PC-3 (cell line): ENCODE data around the gene SLC22A3.

Source experiments
- EZH2 ChIP-seq: fragments of 300-600 bp; sonication (generic); IDR thresholded peaks from one replicate; pipeline ENCODE4 v1.6.1; 2017; ENCODE audit warnings: antibody characterized with exemption, mild to moderate bottlenecking, low read length; ENCODE audit not compliant: unreplicated experiment
- EZH2phosphoT487 ChIP-seq: fragments of 300-600 bp; sonication (generic); IDR thresholded peaks from 2 replicates; pipeline ENCODE4 v1.6.1; 2018; ENCODE audit warnings: mild to moderate bottlenecking, antibody characterized with exemption, low read length, borderline replicate concordance
- TF ChIP-seq, protein P1 (sequence below): fragments of 300-600 bp; sonication (generic); conservative IDR thresholded peaks from 2 replicates; pipeline ENCODE4 v1.5.1; 2017; ENCODE audit warnings: antibody characterized with exemption, low read depth, mild to moderate bottlenecking, low read length

- TF ChIP-seq, protein P1, sequence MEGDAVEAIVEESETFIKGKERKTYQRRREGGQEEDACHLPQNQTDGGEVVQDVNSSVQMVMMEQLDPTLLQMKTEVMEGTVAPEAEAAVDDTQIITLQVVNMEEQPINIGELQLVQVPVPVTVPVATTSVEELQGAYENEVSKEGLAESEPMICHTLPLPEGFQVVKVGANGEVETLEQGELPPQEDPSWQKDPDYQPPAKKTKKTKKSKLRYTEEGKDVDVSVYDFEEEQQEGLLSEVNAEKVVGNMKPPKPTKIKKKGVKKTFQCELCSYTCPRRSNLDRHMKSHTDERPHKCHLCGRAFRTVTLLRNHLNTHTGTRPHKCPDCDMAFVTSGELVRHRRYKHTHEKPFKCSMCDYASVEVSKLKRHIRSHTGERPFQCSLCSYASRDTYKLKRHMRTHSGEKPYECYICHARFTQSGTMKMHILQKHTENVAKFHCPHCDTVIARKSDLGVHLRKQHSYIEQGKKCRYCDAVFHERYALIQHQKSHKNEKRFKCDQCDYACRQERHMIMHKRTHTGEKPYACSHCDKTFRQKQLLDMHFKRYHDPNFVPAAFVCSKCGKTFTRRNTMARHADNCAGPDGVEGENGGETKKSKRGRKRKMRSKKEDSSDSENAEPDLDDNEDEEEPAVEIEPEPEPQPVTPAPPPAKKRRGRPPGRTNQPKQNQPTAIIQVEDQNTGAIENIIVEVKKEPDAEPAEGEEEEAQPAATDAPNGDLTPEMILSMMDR: no peak
- TF ChIP-seq EZH2 (no peak), EZH2phosphoT487 (no peak)
These were observed 40.7 kb downstream of the SLC22A3 start for GRCh38 chr6:160388922-160389321.
